Heart right ventricle (tissue), 16 donors: ENCODE measurements around the gene SULF2. TPM values are rescaled to one million over a fixed set of nuclear protein-coding genes. Genes with fewer than 3 reads are reported as not detected.

Experiments used
- ATAC-seq, 8 donors: fragments of 200-7000 bp; cut with Tn5 transposase; one replicate each; pipeline ENCODE4 v1.9.1; 2020; ENCODE audit warnings: mild to moderate bottlenecking in 8 of 8, moderate library complexity in 8 of 8, moderate number of reproducible peaks in 1 of 8
- DNase-seq, 2 donors: peaks; one replicate each; pipeline ENCODE4 v3.0.0-alpha.2; 2020
- H3K27ac ChIP-seq, 10 donors: fragments of 200-600 bp; sonication (generic) in 2 of 10; one replicate each; pipeline versions ENCODE4 v1.5.0 to v1.8.0; 2020 to 2022; ENCODE audit warnings: mild to moderate bottlenecking in 3 of 10
- H3K27me3 ChIP-seq, 7 donors: fragments of 200-600 bp; one replicate each; pipeline ENCODE4 v1.8.0; 2021 to 2022; ENCODE audit warnings: mild to moderate bottlenecking in 2 of 7
- H3K36me3 ChIP-seq, 9 donors: fragments of 200-600 bp; sonication (generic) in 1 of 9; one replicate each; pipeline versions ENCODE4 v1.5.0 to v1.8.0; 2020 to 2022; ENCODE audit warnings: mild to moderate bottlenecking in 2 of 9
- H3K4me1 ChIP-seq, 9 donors: fragments of 200-600 bp; sonication (generic) in 1 of 9; one replicate each; pipeline versions ENCODE4 v1.5.0 to v1.8.0; 2020 to 2022; ENCODE audit warnings: mild to moderate bottlenecking in 4 of 9
- H3K4me3 ChIP-seq, 10 donors: fragments of 200-600 bp; sonication (generic) in 2 of 10; one replicate each; pipeline versions ENCODE4 v1.5.0 to v1.8.0; 2020 to 2022; ENCODE audit warnings: mild to moderate bottlenecking in 7 of 10, moderate library complexity in 2 of 10
- H3K9me3 ChIP-seq, 11 donors: fragments of 200-600 bp in 10 of 11; sonication (generic) in 2 of 11; one replicate each; pipeline versions ENCODE4 v1.5.0 to v1.8.0; 2013 to 2022; ENCODE audit warnings: mild to moderate bottlenecking in 2 of 11, control low read depth in 1 of 11, moderate library complexity in 1 of 11
- WGBS, 2 donors: extraction: QIAGEN DNeasy Blood & Tissue Kit; methylation state at CpG; one replicate each; pipeline ENCODE4 v1.1.7; 2013; ENCODE audit warnings: inconsistent platforms in 1 of 2; 5-methylcytosine and 5-hydroxymethylcytosine counted together
- intact Hi-C, 10 donors: fragments of 100-400 bp; cut with DNase I; formaldehyde crosslinking; loops; one replicate each; pipeline versions ENCODE4 v1.11.1 to v1.14.2; 2022
- polyA plus RNA-seq, 2 donors: library from polyadenylated mRNA; stranded (reverse); fragments of 200-250 nt; gene quantifications; one replicate each; pipeline ENCODE4 v1.2.3, GENCODE V29; 2013
- total RNA-seq, 10 donors: library from RNA; stranded (reverse); fragmentation: NEBNext Ultra II Directional in 3 of 10; extraction: Animal tissue kit (Norgen Biotek cat#: 25700) in 3 of 10; gene quantifications; one replicate each; pipeline versions ENCODE4 v1.2.1 to v1.2.4, GENCODE V29; 2021 to 2023
- TF ChIP-seq, protein P1 (sequence below), 9 donors: fragments of 200-600 bp; sonication (generic) in 2 of 9; IDR thresholded peaks; one replicate each; pipeline versions ENCODE4 v1.5.0 to v1.8.0; 2021 to 2022; ENCODE audit warnings: antibody characterized with exemption in 9 of 9, mild to moderate bottlenecking in 5 of 9, moderate library complexity in 1 of 9
- donor health status: Arrhythmogenic right ventricular cardiomyopathy.
- donor health status: ischemic (EF 13 %, LVEDD 7.1; RV severe dilation, severe dysfunction).
- donor health status: healthy with polysubstance abuse.
- donor health status: DM: no; HTN: yes; CAD: no.
- donor health status: DM: no; HTN: no; CAD: no.
- donor health status: ischemic (EF 25% LVEDD 6.9; RV normal size, moderate dysfunction).
- donor health status: ischemic (EF 25% LVEDD 5.7; RV mildly dilated, moderate dysfunction).
- donor health status: healthy.
- donor health status: DM: yes; HTN: yes; CAD: no.
- donor health status: Ischemic cardiomyopathy.
- donor health status: ischemic (EF 35%, LVEDD 5.7; RV mildly dilated, moderate dysfunction).
- donor health status: nonischemic (EF 11% LVEDD 7.7; RV severe dilation, severe dysfunction).
- donor health status: DM: yes; HTN: yes; CAD: no.
- donor health status: PGD.
- donor health status: ischemic (EF 29% LVEDD 5.4; RV normal size, mild dysfunction).
- donor health status: nonischemic (EF 23%, LVEDD 6.1; RV moderate dilation, normal function).

Gene SULF2
- total and polyA plus RNA-seq, 12 donors, result 16.7 to 40.6 (median 26.4) TPM

DNA sequence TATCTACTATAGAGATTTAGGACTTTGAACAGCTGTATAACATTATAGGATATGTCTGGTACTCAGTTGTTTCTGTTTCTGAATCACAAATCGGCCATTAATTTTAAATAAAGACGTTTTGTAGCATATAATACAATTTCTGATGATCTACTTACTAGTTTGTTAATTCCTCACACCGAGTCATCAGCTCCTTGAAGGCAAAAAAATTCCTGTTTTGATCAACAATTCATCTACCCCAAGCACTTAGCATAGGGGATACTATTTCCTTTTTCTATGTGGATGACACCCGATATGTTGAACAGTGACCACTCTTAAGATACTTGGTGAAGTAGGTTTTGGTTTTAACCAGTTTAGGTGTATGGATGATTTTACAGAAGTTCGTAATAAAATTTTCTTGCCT lies 176.3 kb downstream of the SULF2 start:
- Histone ChIP-seq H3K36me3 (peaks cover 0 to 8% (median 0%) of the 10 kb centered on the region in 9 donors), H3K27ac (peak overlapping the region in 1 of 10 donors; percentile 9), H3K9me3 (peaks cover 0 to 1% (median 0%) of the 10 kb centered on the region in 11 donors), H3K27me3 (no peaks in the 10 kb centered on the region), H3K4me3 (no peak overlapping the region), H3K4me1 (peaks cover 0 to 77% (median 34%) of the 10 kb centered on the region in 9 donors)
- WGBS, 2 donors, result 91 to 96% methylated on average over 5 of the region's 5 CpGs
- ATAC-seq (no peak), DNase-seq (no peak)
- TF ChIP-seq, protein P1, sequence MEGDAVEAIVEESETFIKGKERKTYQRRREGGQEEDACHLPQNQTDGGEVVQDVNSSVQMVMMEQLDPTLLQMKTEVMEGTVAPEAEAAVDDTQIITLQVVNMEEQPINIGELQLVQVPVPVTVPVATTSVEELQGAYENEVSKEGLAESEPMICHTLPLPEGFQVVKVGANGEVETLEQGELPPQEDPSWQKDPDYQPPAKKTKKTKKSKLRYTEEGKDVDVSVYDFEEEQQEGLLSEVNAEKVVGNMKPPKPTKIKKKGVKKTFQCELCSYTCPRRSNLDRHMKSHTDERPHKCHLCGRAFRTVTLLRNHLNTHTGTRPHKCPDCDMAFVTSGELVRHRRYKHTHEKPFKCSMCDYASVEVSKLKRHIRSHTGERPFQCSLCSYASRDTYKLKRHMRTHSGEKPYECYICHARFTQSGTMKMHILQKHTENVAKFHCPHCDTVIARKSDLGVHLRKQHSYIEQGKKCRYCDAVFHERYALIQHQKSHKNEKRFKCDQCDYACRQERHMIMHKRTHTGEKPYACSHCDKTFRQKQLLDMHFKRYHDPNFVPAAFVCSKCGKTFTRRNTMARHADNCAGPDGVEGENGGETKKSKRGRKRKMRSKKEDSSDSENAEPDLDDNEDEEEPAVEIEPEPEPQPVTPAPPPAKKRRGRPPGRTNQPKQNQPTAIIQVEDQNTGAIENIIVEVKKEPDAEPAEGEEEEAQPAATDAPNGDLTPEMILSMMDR (IDR thresholded peaks at IDR 0.05), result no peak
- intact Hi-C loops, result loop anchor here in 1 of 10 donors (10.0 kb wide), 1 partner anchor 104 kb away; the partner anchor contains the start of gene NCOA3
